Astrocyte (in vitro differentiated cells and primary cell): ENCODE measurements around the gene EN1. TPM values are rescaled to one million over a fixed set of nuclear protein-coding genes. Genes with fewer than 3 reads are reported as not detected.

Source experiments
- DNase-seq: peaks from one replicate; pipeline ENCODE4 v3.0.0-alpha.2; 2010; ENCODE audit warnings: low read depth
- FAIRE-seq: peaks from 2 replicates; lab custom pipeline; 2011; peaks lifted over from hg19 to GRCh38; lab: Jason Lieb, UNC
- H2AFZ ChIP-seq: 2 replicates; pipeline ENCODE4 v1.6.0; 2012; ENCODE audit warnings: low read depth, low read length, inconsistent platforms
- H3K27ac ChIP-seq: 2 replicates; pipeline ENCODE4 v1.5.1; 2011; ENCODE audit warnings: low read depth, low read length, inconsistent platforms
- H3K27me3 ChIP-seq: 2 replicates; pipeline ENCODE4 v1.6.0; 2011; ENCODE audit warnings: low read length, inconsistent platforms; ENCODE audit not compliant: insufficient read depth
- H3K36me3 ChIP-seq: 2 replicates; pipeline ENCODE4 v1.5.1; 2011; ENCODE audit warnings: low read length, inconsistent platforms; ENCODE audit not compliant: insufficient read depth
- H3K4me1 ChIP-seq: 2 replicates; pipeline ENCODE4 v1.5.1; 2011; ENCODE audit warnings: low read length, inconsistent platforms; ENCODE audit not compliant: insufficient read depth
- H3K4me2 ChIP-seq: 2 replicates; pipeline ENCODE4 v1.6.0; 2012; ENCODE audit warnings: low read length, inconsistent platforms
- H3K4me3 ChIP-seq: 2 replicates; pipeline ENCODE4 v1.5.1; 2011; ENCODE audit warnings: low read depth, mild to moderate bottlenecking, low read length, inconsistent platforms; ENCODE audit not compliant: insufficient read depth
- H3K79me2 ChIP-seq: 2 replicates; pipeline ENCODE4 v1.6.0; 2012; ENCODE audit warnings: mild to moderate bottlenecking, low read length, inconsistent platforms; ENCODE audit not compliant: insufficient read depth
- H3K9ac ChIP-seq: 2 replicates; pipeline ENCODE4 v1.6.0; 2012; ENCODE audit warnings: mild to moderate bottlenecking, low read length, inconsistent platforms
- H3K9me3 ChIP-seq: 2 replicates; pipeline ENCODE4 v1.5.1; 2012; ENCODE audit warnings: low read depth, mild to moderate bottlenecking, low read length, inconsistent platforms; ENCODE audit not compliant: insufficient read depth
- H4K20me1 ChIP-seq: 2 replicates; pipeline ENCODE4 v1.6.0; 2012; ENCODE audit warnings: low read length, inconsistent platforms; ENCODE audit not compliant: insufficient read depth
- H3K27ac Mint-ChIP-seq: one replicate; pipeline ENCODE4 v1.8.0; 2021; ENCODE audit warnings: mild to moderate bottlenecking, mixed read lengths; ENCODE audit not compliant: unreplicated experiment
- H3K27me3 Mint-ChIP-seq: one replicate; pipeline ENCODE4 v1.8.0; 2021; ENCODE audit warnings: low read depth, mixed read lengths; ENCODE audit not compliant: unreplicated experiment
- H3K36me3 Mint-ChIP-seq: one replicate; pipeline ENCODE4 v1.8.0; 2021; ENCODE audit warnings: low read depth, mixed read lengths; ENCODE audit not compliant: unreplicated experiment
- H3K4me1 Mint-ChIP-seq: one replicate; pipeline ENCODE4 v1.8.0; 2021; ENCODE audit warnings: low read depth, mixed read lengths; ENCODE audit not compliant: unreplicated experiment
- H3K4me3 Mint-ChIP-seq: one replicate; pipeline ENCODE4 v1.8.0; 2021; ENCODE audit warnings: mild to moderate bottlenecking, moderate library complexity, mixed read lengths; ENCODE audit not compliant: unreplicated experiment
- H3K9me3 Mint-ChIP-seq: one replicate; pipeline ENCODE4 v1.8.0; 2021; ENCODE audit warnings: mild to moderate bottlenecking, mixed read lengths; ENCODE audit not compliant: unreplicated experiment
- EZH2 ChIP-seq: IDR thresholded peaks from 2 replicates; pipeline ENCODE4 v1.6.1; 2012; ENCODE audit warnings: mild to moderate bottlenecking, low read length, inconsistent platforms; ENCODE audit not compliant: insufficient read depth
- total RNA-seq: library from RNA; stranded (reverse); gene quantifications from 2 replicates; pipeline ENCODE4 v1.2.1, GENCODE V29; 2021
- TF ChIP-seq, protein P1 (sequence below): IDR thresholded peaks from 2 replicates; pipeline ENCODE4 v1.5.1; 2011; ENCODE audit warnings: low read depth, mild to moderate bottlenecking, inconsistent platforms, low read length, moderate library complexity; ENCODE audit not compliant: insufficient read depth

Gene EN1
- total RNA-seq, 1 donor from 2014 or later: 0.09 TPM

DNA sequence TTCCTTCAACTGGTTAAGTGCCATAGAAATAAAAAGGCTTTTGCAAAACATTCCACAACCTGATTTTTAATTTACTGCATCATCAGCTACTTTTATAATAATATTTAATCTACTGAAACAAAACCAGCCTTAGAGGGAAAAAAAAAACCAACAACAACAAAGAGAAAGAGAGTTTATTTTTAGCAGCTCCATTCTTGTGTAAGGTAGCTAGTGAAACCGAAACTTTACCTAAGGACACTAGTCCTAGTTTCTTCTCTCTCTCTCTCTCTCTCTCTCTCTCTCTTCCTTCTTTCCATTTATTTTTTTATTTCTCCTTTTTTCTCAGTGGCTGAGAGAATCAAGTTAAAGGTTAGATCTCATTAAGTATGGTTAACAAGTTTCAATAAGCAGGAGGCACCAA lies 21.4 kb downstream of the EN1 start:
- Histone ChIP-seq H3K27ac (no peak overlapping the region), H3K79me2 (no peaks in the 10 kb centered on the region), H3K27me3 (peaks cover 16% of the 10 kb centered on the region), H3K4me1 (no peaks in the 10 kb centered on the region), H3K9me3 (no peaks in the 10 kb centered on the region), H3K36me3 (no peaks in the 10 kb centered on the region), H2AFZ (no peak overlapping the region), H4K20me1 (no peaks in the 10 kb centered on the region), H3K4me2 (no peak overlapping the region), H3K9ac (no peak overlapping the region), H3K4me3 (no peak overlapping the region)
- H3K27ac Mint-ChIP-seq: no peak overlapping the region
- no peak overlapping the region for H3K4me3 Mint-ChIP-seq
- H3K9me3 Mint-ChIP-seq: no peaks in the 10 kb centered on the region
- H3K4me1 Mint-ChIP-seq: no peaks in the 10 kb centered on the region
- DNase-seq (no peak), FAIRE-seq (no peak)
- TF ChIP-seq EZH2: no peak
- TF ChIP-seq, protein P1, sequence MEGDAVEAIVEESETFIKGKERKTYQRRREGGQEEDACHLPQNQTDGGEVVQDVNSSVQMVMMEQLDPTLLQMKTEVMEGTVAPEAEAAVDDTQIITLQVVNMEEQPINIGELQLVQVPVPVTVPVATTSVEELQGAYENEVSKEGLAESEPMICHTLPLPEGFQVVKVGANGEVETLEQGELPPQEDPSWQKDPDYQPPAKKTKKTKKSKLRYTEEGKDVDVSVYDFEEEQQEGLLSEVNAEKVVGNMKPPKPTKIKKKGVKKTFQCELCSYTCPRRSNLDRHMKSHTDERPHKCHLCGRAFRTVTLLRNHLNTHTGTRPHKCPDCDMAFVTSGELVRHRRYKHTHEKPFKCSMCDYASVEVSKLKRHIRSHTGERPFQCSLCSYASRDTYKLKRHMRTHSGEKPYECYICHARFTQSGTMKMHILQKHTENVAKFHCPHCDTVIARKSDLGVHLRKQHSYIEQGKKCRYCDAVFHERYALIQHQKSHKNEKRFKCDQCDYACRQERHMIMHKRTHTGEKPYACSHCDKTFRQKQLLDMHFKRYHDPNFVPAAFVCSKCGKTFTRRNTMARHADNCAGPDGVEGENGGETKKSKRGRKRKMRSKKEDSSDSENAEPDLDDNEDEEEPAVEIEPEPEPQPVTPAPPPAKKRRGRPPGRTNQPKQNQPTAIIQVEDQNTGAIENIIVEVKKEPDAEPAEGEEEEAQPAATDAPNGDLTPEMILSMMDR: no peak
- no peaks in the 10 kb centered on the region for H3K36me3 Mint-ChIP-seq
- peaks cover 74% of the 10 kb centered on the region for H3K27me3 Mint-ChIP-seq

DNA sequence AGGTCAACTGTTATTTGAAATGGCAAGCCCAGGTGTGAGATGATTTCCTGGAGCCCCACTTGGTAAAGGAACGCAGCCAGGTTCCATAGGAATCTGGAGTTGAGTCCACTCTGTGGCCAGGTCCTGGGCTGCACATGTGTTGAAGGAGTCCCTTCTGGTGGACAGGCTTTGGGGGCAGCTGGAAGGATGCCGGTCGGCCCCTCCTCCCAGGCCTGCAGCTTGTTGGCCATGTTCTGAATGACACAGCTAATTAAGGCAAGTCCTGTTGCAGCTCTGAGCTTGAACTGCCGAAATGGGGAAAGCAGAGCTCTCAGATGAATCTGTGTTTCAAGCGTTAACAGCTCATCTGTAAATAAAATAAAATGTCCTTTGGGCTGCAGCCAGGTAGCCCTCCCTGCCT lies 23.8 kb downstream of the EN1 start:
- H3K4me3 Mint-ChIP-seq: no peak overlapping the region
- H3K27me3 Mint-ChIP-seq: peaks cover 73% of the 10 kb centered on the region

DNA sequence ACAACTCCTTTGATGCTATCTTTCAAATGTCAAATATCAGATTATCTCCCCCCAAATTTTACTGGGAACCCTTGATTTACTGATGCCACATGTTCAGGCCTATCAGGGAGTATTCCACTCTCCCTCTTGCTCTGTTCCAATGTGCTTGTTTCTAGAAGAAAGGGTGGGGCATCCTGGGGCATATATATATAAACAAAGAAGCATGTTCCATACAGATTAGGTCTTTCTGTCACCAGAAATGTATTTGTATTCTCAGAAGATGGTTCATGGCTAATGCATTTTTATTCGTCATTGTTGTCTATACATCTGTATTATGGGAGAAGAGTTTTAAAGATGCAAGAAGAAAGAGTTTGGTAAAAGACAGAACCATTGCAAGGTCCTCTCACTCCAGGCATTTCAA lies 24.9 kb downstream of the EN1 start:
- H3K27me3 Mint-ChIP-seq: peaks cover 77% of the 10 kb centered on the region
- Histone ChIP-seq H4K20me1 (no peaks in the 10 kb centered on the region), H3K4me2 (no peak overlapping the region), H3K36me3 (no peaks in the 10 kb centered on the region), H3K27ac (no peak overlapping the region), H3K9ac (no peak overlapping the region), H3K27me3 (peaks cover 20% of the 10 kb centered on the region), H3K79me2 (no peaks in the 10 kb centered on the region), H3K9me3 (no peaks in the 10 kb centered on the region), H3K4me1 (no peaks in the 10 kb centered on the region), H2AFZ (no peak overlapping the region), H3K4me3 (no peak overlapping the region)
- H3K4me1 Mint-ChIP-seq: no peaks in the 10 kb centered on the region
- no peak for FAIRE-seq
- H3K4me3 Mint-ChIP-seq: no peak overlapping the region
- DNase-seq: no peak
- H3K27ac Mint-ChIP-seq: no peak overlapping the region
- H3K9me3 Mint-ChIP-seq: no peaks in the 10 kb centered on the region
- TF ChIP-seq EZH2: no peak
- TF ChIP-seq, protein P1: no peak
- no peaks in the 10 kb centered on the region for H3K36me3 Mint-ChIP-seq

More for the DNA sequence above, 23.8 kb downstream of the EN1 start:
- Histone ChIP-seq H3K4me3 (no peak overlapping the region), H3K79me2 (no peaks in the 10 kb centered on the region), H3K4me2 (no peak overlapping the region), H3K4me1 (no peaks in the 10 kb centered on the region), H4K20me1 (no peaks in the 10 kb centered on the region), H3K36me3 (no peaks in the 10 kb centered on the region), H2AFZ (no peak overlapping the region), H3K27me3 (peaks cover 20% of the 10 kb centered on the region), H3K9ac (no peak overlapping the region), H3K9me3 (no peaks in the 10 kb centered on the region), H3K27ac (no peak overlapping the region)
- DNase-seq (no peak), FAIRE-seq (no peak)
- H3K9me3 Mint-ChIP-seq: no peaks in the 10 kb centered on the region
- H3K36me3 Mint-ChIP-seq: no peaks in the 10 kb centered on the region
- H3K4me1 Mint-ChIP-seq: no peaks in the 10 kb centered on the region
- no peak overlapping the region for H3K27ac Mint-ChIP-seq
- TF ChIP-seq, protein P1: no peak
- TF ChIP-seq EZH2: no peak
